Right lobe of liver (tissue), 4 donors: ENCODE measurements around the gene NFATC1.

Source experiments
- CTCF ChIP-seq, 4 donors: fragments of 200-600 bp in 3 of 4; fragments of 450-650 bp in 1 of 4; IDR thresholded peaks; one replicate each; pipeline versions ENCODE4 v1.5.1 to v1.8.0; 2016 to 2022; ENCODE audit warnings: antibody characterized with exemption in 4 of 4, mild to moderate bottlenecking in 2 of 4
- POLR2A ChIP-seq: fragments of 450-650 bp; IDR thresholded peaks from one replicate; pipeline ENCODE4 v1.6.1; 2017; ENCODE audit warnings: antibody characterized with exemption, mild to moderate bottlenecking
- donor health status: DM: no; HTN: no; CAD: no.
- donor health status: DM: no; HTN: no; CAD: no.
- donor health status: DM: no; HTN: yes; CAD: no.

- TF ChIP-seq CTCF (IDR thresholded peaks at IDR 0.05) (no peak), POLR2A (no peak)
These were observed 168.2 kb downstream of the NFATC1 start for GRCh38 chr18:79563949-79564348.
